NCI-H226 (cell line): Measurements from ENCODE around the gene CPNE7.

ENCODE experiments used
- DNase-seq: peaks from one replicate; pipeline ENCODE4 v3.0.0-alpha.2; 2015

CPNE7 gene

GRCh38 chr16:89575247-89576152, at the start of gene CPNE7:
TSS of gene CPNE7 (plus strand) at chr16:89575758. CDS start at chr16:89575898, 140 bp downstream.
- DNase-seq, result no peak

DNA sequence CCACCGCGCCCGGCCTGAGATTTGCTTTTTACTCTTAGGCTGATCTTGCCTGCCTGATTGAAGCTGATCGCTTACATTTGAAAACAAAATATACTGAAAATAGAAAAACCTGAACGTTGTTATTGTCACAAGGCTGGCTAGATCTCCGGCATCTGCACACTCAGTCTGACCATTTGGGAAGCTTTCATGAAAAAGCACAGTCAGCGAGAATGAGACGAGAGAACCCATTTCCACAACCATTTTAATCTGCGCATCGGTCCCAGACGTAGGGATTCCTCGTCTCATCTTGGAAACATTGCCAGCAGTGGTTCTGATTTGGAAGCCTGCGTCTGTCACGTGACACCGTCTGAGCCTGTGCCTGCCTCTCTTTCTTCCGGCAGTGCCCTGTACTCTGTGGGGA, 46.5 kb upstream of the CPNE7 start:
- DNase-seq, result no peak

DNA sequence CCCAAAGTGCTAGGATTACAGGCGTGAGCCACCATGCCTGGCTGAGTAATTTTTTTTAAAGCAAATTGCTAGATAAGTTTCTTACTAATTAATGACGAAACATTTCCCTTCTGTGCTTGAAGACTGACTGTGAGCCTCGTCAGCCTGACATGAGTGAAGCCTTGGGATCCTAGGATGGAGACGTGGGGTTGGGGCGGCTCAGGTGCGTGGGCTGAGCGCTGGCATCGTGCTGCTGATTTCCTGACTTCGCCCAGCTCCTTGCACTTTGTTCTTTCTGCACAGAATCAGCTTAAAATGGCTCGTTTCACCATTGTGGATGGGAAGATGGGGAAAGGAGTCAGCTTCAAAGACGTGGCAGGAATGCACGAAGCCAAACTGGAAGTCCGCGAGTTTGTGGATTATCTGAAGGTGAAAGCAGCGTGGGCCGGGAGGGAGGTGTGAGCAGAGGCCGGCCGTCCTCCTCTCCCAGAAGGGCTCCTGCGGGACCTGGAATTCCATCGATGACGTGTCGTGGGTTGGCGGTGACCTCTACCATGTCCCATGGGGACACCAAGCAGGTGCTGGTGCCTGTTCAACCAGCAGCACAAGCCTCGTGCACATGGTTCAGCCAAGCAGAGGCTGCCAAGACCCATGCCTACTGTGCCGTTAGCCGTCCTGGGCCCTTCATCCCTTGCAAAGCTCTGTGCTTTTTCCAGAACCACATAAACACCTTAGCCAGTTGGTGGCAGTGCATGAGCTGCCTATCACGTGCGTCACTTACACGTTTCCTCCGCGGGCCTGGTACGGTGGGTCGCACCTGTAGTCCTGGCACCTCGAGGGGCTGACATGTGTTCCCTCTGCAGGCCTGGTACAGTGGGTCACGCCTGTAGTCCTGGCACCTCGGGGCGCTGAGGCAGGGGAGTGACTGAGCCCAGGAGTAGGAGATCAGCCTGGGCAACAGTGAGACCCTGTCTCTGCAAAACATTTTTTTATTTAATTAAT, 44.9 kb upstream of the CPNE7 start:
- DNase-seq, result no peak

DNA sequence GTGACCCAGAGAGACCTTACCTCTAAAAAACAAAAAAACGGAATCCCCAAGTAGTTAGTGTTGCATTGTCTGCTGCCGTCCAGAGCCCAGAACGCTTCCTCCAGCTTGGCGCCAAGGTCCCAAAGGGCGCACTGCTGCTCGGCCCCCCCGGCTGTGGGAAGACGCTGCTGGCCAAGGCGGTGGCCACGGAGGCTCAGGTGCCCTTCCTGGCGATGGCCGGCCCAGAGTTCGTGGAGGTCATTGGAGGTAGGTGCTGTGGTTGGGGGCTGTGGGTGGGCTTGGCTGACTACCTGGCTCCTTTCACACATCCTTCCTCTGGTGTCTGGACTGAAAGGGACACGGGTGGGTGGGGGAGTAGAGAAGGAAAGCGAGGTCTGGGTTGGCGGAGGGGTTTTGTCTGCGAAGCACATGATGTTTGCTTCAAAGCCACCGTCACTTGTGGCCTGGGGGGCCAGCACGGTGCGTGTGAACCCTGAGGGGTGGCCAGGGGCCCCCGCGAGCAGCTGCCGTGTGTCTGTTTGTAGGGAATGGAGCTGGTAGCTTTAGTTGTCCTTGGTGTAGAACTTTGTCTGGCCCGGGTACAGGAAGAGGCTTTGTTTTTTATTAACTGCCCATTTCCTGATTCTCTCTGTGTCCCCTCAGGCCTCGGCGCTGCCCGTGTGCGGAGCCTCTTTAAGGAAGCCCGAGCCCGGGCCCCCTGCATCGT, 43.6 kb upstream of the CPNE7 start:
- no peak for DNase-seq

GRCh38 chr16:89534252-89534756, 41.3 kb upstream of the CPNE7 start:
- no peak for DNase-seq

- DNase-seq, result no peak
Measured at GRCh38 chr16:89536371-89536770, 39.2 kb upstream of the CPNE7 start.

- DNase-seq, result no peak
Measured at GRCh38 chr16:89536886-89537548, 38.5 kb upstream of the CPNE7 start.

GRCh38 chr16:89537549-89537925, 38.0 kb upstream of the CPNE7 start:
- no peak for DNase-seq

DNA sequence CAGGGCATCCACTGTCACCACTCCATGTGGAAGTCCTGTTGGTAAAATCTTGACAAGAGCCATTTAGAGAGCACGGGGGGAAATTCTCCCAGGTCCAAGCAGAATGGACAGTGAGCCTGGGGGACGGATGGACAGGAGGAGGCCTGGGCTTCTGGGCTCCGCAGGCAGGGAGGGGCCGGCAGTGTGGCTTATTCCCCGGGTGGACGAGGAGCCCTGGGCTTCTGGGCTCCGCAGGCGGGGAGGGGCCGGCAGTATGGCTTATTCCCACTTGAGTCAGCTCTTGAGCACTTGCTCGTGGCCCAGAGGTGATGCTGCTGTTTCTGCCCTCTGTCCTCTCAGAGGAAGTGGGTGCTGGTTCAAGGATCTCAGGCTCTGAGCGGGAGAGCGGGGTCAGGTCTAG, 37.3 kb upstream of the CPNE7 start:
- DNase-seq, result no peak

- DNase-seq, result no peak
Measured at GRCh38 chr16:89540557-89540956, 35.0 kb upstream of the CPNE7 start.

GRCh38 chr16:89541792-89542191, 33.8 kb upstream of the CPNE7 start:
- no peak for DNase-seq

DNA sequence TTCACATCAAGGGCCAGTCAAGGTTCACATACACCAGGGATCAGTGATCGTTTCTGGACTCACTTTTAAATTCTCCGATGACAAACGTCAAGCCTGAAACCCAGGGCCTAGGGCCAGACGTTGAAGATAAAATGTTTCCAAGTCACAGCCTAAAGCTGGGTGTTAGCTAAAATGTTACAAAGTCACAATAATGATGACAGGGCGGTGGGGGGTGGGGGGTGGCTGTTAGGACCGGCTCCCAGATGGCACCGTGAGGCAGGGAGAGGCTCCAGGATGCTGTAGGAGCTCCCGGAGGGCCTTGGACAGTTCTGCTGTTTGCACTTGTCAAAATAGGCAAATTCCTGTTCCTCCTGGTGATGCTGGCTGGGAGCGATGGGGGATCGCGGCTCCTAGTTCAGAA, 31.4 kb upstream of the CPNE7 start:
- DNase-seq, result no peak

DNA sequence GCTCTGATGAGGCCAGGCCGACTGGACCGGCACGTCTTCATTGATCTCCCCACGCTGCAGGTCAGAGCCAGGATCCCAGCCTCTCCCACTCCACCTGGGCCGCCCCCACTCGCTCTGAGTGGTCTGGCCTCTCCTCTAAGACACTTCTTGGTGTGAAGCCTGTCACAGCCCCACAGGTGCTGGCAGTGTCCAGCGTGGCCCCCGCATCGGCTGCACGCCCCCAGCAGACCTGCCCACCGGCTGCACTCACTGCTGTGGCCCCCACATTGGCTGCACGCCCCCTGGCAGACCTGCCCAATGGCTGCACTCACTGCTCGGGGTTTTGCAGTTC, 30.9 kb upstream of the CPNE7 start:
- no peak for DNase-seq

GRCh38 chr16:89545044-89545830, 30.3 kb upstream of the CPNE7 start:
- DNase-seq, result no peak

- DNase-seq, result no peak
Measured at GRCh38 chr16:89545831-89546574, 29.6 kb upstream of the CPNE7 start.

- no peak for DNase-seq
Measured at GRCh38 chr16:89546781-89547180, 28.8 kb upstream of the CPNE7 start.

GRCh38 chr16:89547291-89547690, 28.3 kb upstream of the CPNE7 start:
- no peak for DNase-seq

GRCh38 chr16:89547860-89548259, 27.7 kb upstream of the CPNE7 start:
- no peak for DNase-seq

- no peak for DNase-seq
Measured at GRCh38 chr16:89548344-89549006, 27.1 kb upstream of the CPNE7 start.

DNA sequence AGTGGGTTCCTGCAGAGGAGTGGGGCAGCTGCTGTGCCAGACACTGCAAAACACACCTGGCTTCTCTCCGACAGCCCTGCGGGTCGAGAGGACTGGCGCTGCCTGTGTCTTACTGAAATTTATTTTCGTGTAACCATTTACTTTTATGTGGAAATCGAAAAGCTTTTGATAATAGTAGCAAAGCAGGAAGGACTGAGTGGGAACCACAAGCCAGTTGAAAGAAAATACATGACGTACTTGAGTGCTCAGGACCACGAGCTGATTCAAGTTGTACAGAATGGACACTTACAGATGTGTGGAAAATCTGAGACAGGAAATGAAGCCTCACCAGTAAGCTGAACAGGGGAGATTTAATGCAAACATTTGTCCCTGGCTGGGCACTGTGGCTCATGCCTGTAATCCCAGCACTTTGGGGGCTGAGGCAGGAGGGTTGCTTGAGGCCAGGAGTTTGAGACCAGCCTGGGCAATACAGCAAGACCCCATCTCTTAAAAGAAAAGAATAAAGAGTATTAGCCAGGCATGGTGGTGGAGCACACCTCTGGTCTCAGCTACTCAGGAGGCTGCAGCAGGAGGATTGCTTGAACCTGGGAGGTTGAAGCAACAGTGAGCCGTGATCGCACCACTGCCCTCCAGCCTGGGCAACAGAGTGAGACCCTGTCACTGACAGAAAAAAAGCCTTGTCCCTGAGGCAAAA, 26.4 kb upstream of the CPNE7 start:
- DNase-seq, result no peak
